Measurements from ENCODE around the gene SUPT5H. TPM values are rescaled to one million over a fixed set of nuclear protein-coding genes. Genes with fewer than 3 reads are reported as not detected.

SUPT5H gene
- total RNA-seq, 1 donor from 2014 or later, result 142 TPM

DNA sequence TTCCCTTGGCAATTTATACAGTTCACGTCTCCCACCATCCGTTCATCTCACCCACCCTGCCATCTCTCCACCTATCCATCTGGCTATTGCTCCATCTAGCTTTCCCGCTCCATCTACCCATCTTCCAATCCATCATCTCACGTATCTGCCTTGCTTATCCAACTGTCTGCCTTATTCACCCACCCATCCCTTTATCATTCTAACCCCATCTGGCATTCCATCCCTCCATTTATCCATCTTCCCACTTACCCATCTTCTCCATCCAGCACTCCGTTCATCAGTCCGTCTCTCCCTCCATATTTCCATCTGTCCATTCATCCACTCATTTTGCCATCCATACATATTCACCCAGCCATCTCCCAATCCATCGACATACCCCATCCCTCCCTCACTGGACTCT is 19.6 kb upstream of the SUPT5H start:
- intact Hi-C loops (cut with DNase I), result no loop called here
- H3K4me1 ChIP-seq, result peaks cover 6 to 20% of the 10 kb centered on the region in 2 donors
- peaks cover 34 to 48% of the 10 kb centered on the region in 2 donors for H3K36me3 ChIP-seq

DNA sequence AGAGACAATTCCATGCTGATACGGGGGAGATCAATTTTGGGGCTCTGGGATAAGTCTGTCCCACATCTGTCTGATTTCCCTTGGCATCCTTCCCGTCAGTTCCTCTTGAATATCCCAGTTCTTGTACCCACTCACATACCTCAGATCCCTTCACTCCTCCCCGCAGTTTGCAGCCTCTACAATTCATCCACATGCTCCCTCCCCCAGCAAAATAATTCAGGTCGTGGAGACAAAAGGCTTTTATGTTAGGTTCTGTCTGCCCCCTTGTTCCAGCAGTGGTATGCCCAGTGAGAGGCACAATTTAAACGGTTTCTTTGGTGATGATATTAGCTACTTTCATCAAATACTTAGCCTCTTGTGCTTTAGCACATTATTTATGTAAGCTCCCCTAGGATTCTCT is 19.2 kb upstream of the SUPT5H start:
- Histone ChIP-seq H3K27me3 (no peaks in the 10 kb centered on the region), H3K4me3 (no peak overlapping the region), H3K36me3 (peaks cover 32 to 46% of the 10 kb centered on the region in 2 donors), H3K4me1 (peaks cover 6 to 20% of the 10 kb centered on the region in 2 donors), H3K9me3 (no peaks in the 10 kb centered on the region), H3K27ac (no peak overlapping the region)
- TF ChIP-seq CTCF (IDR thresholded peaks at IDR 0.05), result no peak
- intact Hi-C loops (cut with DNase I), result no loop called here
- DNase-seq (ENCODE audit: low spot score in 2 of 2), result no peak

More for the DNA sequence above, 19.6 kb upstream of the SUPT5H start:
- Histone ChIP-seq H3K9me3 (no peaks in the 10 kb centered on the region), H3K4me3 (no peak overlapping the region), H3K27ac (no peak overlapping the region), H3K27me3 (no peaks in the 10 kb centered on the region)
- no peak for TF ChIP-seq CTCF (IDR thresholded peaks at IDR 0.05)
- DNase-seq (ENCODE audit: low spot score in 2 of 2), result no peak

GRCh38 chr19:39427707-39428106 is 17.7 kb upstream of the SUPT5H start:
- Histone ChIP-seq H3K27me3 (no peaks in the 10 kb centered on the region), H3K9me3 (no peaks in the 10 kb centered on the region), H3K4me1 (peaks cover 6 to 20% of the 10 kb centered on the region in 2 donors), H3K27ac (peak overlapping the region in 1 of 2 donors; percentile 83), H3K36me3 (peaks cover 24 to 45% of the 10 kb centered on the region in 2 donors), H3K4me3 (no peak overlapping the region)
- TF ChIP-seq CTCF (IDR thresholded peaks at IDR 0.05), result no peak
- DNase-seq (ENCODE audit: low spot score in 2 of 2), result no peak
- intact Hi-C loops (cut with DNase I), result no loop called here

DNA sequence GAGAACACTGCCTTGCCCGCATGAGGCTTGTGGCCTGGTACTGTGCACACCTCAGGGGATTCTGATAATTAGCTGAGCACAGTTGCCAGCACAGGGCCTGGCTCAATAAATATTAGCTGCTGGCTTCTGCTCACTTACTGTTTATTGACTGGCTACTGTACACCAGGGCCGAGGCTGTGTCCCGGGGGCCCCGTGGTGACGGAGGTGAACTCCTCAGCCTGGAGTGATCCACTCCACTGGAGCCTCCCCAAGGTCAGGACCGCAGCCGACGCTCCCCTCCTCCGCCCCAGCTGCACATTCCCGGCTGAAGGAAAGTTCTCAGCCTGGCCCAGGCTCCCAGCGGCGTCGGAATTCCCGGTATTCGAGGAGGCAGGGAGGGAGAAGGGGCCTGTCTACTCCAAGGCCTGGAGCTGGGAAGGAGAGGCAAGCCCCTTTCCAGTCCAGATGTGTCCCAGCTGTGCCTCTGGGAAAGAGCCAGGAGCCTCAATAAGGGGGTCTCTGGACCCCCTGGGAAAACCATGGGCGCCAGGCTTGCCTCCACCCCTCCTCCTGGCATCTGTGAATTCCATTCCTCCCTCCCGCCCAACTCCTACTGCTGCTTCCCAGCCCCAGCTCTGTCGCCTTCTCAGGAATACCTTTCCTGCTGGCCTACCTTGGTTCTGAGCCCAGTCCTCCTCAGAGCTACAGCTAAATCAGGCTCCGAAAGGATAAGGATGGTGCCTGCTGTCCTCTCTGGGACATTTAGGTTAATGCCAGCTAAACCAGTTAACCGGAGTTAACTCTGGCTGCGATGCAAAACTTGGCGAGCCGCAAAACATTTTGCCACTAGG is 16.9 kb upstream of the SUPT5H start:
- Histone ChIP-seq H3K4me3 (peak overlapping the region; percentile 1 to 32), H3K4me1 (peaks cover 6 to 20% of the 10 kb centered on the region in 2 donors), H3K9me3 (no peaks in the 10 kb centered on the region), H3K27me3 (no peaks in the 10 kb centered on the region), H3K36me3 (peaks cover 24 to 45% of the 10 kb centered on the region in 2 donors), H3K27ac (peak overlapping the region; percentile 83 to 85)
- intact Hi-C loops (cut with DNase I), result no loop called here
- peak in 1 of 2 donors; percentile 83 for DNase-seq (ENCODE audit: low spot score in 2 of 2)
- TF ChIP-seq CTCF (IDR thresholded peaks at IDR 0.05), result no peak

GRCh38 chr19:39430675-39431593 is 14.4 kb upstream of the SUPT5H start:
- no peak overlapping the region for H3K4me3 ChIP-seq
- H3K27ac ChIP-seq, result peak overlapping the region; percentile 51 to 78
- DNase-seq (ENCODE audit: low spot score in 2 of 2), result peak; percentile 65 to 82
- no peaks in the 10 kb centered on the region for H3K27me3 ChIP-seq
- no peaks in the 10 kb centered on the region for H3K9me3 ChIP-seq
- H3K36me3 ChIP-seq, result peaks cover 25 to 40% of the 10 kb centered on the region in 2 donors
- H3K4me1 ChIP-seq, result peaks cover 13 to 36% of the 10 kb centered on the region in 2 donors
- TF ChIP-seq CTCF (IDR thresholded peaks at IDR 0.05), result no peak
- intact Hi-C loops (cut with DNase I), result no loop called here
